Medulla oblongata (tissue), 1 donor: ENCODE data around the gene PCSK6.
A peak's percentile ranks its signal among the peaks of the same experiment; 100 is the strongest.

Experiments
- DNase-seq: peaks from one replicate; pipeline ENCODE4 v3.0.0-alpha.2; 2015; ENCODE audit errors: extremely low spot score

The PCSK6 gene

DNA sequence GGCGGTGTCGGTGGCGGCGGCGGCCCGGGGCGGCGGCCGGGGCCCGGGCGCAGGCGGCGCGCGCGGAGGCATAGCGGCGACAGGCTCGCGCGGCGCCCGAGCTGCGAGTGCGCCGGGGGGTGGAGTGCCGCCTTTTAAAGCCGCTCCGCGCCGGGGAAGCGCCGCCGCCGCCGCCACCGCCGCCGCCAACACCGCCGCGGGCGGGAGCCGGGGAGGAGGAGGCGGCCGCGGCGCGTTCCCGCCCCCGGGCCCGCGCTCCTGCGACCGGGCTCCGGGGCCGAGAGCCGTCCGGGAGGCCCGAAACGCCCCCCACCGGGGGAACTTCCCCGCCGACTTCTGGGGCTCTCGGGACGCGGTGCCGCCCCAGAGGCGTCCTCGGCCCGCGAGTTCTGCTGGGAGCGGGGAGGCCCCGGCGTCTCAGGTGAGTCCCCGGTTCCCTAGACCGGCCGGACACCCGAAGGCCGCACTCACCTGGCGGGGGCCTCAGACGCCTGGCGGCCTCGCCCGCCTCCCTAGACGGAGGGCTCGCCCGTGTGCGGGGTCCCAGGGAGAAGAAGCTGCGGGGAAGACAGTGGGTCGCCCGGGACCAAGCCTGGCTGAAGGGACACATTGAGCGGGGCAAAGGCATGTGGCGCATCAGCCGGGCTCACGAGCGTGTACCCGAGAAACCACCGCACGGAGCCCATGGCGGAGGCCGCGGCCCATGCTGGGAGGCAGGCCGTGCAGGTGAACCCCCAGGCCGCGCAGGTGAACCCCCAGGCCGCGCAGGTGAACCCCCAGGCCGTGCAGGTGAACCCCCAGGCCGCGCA is at the start of gene PCSK6:
PCSK6 (minus strand) TSS at position 109 of the 809 bp plus-strand sequence; CDS start at position 72, 37 bp downstream.
- no peak for DNase-seq

DNA sequence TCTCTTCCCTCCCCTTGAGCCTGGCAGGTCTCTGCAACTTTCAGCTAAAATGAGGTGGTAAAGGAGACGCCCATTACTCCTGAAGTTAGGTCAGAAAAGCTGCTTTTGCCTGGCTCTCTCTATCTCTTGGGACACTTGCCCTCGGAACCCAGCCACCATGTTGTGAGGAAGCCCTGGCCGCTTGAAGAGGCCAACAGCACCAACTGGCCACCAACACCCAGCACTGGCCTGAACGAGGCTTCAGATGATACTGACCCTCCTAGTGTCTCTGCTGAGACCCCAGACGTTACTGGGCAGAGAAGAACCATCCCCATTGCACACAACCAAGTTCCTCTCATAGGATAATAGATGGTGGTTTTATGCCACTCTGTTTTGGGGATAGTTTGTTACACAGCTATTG is 49.5 kb upstream of the PCSK6 start:
- no peak for DNase-seq

DNA sequence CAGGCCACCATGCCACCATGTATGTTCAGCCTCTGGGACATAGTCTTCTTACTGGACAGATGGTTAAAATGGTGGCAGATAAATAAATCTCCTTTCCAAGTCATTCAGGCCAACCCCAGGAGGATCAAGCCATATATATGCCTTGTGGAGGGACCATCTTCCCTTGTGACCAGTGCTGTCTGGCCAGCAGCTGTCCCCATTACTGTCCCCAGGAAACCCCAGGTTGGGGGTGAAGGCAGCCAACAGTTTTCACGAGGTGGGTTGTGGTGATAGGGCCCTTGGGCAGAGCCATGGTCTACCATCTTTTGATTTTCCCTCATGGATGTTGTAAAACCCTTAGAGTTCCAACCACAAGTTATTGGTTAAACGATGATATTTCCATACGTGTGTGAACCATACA is 48.7 kb upstream of the PCSK6 start:
- no peak for DNase-seq

DNA sequence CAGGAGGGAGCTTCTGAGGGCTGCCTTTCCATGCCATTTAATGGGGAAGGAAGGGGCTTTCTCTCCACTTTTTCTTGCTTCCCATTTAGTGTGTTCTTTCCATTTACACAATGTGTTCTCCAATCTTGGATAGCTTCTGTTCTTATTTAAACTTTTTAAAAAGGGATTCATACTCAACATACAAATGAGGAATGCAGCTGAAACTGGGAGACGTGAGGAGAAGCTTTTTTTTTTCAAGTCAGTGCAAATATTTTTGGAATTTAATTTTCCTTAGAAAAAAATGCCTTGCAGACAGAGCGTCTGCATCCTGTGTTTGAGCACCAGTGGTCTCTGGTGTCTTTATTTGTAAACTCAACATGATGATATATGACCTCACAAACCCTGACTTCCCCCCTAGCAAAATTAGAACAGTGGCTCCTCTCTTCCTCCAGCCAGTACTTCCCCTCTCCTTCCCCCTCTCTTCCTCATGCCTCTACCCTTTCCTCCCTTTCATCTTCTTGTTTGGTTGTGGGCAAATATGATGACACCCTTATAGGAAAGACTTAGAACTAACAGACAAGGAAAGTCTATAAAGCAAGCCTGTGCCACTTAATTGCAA is 48.1 kb upstream of the PCSK6 start:
- no peak for DNase-seq

DNA sequence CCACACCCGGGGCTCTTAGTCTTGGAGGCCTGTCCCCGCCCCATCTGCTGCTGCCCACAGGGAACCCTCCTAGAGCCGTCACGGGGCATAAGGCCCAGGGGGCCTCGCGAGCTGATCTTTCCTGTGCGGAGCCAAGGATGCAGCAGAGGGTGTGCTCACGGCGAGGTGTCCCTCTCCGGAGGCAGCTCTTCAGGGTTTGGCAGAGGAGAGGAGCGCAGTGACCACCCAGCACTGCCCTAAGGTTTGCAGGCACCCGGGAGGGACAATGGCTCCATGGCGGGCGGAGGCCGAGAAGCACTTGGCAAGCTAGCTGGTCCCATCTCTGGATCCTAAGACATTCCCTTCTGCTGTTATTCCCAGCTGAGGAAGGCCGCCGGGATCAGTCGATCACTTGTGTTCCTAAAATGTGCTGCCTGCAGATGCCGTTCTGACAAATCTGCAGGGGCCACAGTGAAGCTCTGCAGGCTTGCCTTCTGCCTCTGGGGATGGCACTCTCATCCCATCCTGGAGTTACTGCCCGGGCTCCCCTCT is 47.4 kb upstream of the PCSK6 start:
- no peak for DNase-seq

DNA sequence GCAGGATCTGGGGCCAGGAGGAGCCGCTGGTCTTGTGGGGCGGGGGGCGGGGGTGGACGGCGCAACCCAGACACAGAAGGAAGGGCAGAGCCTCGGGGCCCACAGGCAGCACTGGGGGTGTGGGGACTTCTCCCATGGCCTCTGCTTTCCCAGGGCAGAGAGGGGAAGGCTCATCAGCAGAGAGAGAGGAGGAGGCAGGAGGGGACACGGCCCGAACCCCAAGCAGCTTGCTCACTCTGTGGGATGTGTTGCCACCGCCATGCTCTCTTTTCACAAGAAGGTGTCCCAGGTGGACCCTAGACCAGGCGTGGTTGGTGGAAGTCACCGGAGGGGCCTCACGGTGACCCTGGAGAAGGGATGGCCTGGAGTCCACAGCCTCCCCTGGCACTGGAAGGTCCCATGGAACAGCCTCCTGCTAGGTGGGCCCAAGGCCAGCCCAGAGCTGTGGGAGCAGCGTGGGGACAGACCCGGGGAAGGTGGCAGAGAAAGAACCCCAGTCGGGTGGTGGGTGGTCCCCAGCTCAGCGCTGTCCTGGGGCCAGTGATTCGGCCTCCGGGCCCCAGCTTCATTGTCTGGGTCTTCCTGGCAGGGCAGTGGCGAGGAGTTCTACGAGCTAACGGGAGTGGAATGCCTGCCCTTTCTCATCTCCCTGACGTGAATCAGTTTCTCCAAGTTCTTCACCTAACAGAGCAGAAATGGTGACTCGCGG is 46.8 kb upstream of the PCSK6 start:
- no peak for DNase-seq

DNA sequence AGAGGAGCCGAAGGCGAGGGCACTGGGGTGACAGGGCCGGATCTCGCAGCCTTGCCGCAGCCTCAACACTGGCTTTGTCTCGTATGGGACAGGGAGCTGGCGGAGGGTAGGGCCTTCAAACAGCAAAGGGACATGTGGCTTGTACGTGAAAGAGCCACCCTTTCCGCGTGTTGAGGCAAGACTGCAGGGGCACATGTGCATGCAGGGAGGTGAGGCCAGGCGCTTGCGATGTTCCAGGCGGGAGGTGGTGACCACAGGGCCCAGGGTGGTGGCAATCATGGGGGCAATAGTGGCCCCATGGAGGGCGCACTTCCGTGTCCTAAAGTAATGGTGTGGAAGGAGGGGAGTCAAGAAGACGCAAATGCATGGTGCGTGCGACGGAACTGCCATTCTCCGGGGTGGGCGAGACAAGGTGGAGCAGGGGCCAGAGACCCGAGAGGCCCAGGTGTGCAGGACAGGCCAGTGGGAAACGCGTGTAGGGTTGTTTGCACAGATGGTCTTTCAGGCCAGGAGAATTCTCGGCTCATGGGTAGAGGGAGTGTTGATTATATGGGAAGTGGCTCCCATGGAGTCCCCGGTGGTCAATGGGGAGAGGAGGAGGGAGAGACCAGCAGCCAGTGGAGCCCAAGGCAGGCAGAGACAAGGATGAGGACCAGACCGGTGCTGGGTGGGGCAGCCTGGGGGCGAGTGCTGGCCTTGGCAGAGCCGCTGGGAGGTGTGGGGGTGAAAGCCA is 45.8 kb upstream of the PCSK6 start:
- DNase-seq, result no peak

DNA sequence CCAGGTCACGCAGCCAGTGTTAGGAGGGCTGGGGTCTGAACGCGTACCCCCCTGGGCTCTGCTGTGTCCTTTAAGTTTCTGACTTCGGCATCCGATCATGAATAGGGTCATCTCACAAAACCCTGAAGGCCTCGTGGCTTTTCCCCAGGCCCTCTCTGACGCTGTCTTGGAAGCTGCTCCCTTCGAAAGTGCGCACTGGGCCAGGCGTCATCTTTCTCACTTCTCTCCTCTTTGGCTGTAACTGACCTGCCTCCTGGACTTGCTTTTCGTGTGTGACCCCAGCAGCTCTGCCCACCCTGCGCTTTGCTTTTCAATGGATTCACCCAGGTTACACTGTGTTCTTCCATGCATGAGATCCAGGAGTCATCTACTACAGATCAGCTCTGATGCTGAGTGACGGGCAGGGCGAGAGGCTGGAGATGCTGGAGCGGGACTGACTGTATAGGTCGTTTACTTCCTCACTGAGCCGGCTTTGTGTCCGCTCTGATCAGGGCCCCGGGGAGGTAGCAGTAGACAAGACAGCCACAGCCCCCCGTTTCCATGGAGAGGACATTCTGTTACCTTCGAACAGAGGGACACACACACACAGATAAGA is 45.0 kb upstream of the PCSK6 start:
- DNase-seq, result no peak

DNA sequence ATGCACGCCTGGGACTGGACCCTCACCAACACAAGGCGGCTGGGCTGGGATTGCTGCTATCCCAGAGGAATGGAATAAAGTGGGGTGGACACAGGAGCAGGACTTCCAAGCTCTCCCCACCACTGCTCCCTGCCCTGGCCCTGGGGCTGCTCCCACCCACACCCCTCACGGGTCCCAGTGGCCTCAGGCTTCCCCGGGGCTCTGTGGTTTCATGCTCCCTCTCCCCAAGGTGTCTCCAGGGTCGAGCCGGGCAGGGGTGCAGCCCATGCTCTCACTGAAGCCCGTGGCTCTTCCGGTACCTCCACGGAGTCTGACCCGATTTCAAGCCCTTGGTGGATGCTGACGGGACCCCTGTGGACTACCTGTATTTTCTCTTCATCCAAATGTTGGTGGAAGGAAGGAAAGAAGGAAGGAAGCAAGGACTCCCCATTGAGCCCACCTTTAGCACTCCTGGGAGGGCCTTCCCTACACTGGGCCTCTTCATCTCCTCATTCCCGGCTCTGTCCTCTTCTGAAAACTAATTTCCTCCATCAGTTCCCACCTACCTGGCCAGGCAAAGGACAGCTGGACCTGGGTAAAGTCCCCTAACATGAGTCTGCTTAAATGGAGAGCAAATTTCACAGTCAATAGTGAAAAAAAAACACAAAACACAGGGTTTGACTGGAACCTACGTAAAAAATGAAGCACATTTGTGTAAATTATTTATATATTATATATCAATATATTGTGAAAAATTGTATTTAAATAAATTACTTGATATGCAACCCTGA is 44.0 kb upstream of the PCSK6 start:
- DNase-seq, result no peak

DNA sequence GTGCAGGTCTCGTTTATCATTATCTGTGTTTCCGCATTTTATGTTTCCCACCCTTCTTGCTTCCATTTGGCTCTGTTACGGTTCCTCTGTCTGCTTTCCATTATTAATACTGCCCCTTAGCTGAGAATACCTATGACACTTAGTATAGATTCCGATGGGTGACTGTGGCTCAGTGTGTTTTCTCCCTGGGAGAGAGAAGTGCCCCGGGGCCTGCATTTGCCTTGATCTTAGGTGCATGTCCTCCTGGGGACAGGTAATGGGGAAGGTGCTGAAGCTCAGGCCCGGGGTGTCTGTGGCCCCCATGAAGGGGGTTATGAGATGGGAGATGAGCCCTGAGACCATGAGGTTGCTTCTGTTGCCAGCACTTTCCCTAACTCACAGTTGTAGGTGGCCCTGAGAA is 43.4 kb upstream of the PCSK6 start:
- DNase-seq, result no peak

DNA sequence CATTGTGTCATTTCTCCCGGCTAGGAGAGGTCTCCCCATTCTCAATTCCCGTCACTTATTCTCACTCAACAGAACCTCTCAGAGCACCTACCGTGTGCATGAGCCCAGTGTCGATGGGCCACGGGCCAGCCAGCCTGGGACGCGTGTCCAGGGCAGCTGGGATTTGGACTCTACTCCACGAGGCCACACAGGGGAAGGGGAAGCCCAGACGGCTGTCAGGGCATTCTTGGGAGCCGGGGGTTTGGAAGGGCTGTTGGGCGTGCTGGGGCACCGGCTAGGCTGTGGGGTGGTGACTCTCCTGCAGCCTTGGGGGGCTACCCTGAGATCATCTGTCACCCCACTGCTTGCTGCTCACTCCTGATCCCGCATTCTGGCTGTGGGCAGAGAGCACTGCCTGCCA is 41.7 kb upstream of the PCSK6 start:
- no peak for DNase-seq

DNA sequence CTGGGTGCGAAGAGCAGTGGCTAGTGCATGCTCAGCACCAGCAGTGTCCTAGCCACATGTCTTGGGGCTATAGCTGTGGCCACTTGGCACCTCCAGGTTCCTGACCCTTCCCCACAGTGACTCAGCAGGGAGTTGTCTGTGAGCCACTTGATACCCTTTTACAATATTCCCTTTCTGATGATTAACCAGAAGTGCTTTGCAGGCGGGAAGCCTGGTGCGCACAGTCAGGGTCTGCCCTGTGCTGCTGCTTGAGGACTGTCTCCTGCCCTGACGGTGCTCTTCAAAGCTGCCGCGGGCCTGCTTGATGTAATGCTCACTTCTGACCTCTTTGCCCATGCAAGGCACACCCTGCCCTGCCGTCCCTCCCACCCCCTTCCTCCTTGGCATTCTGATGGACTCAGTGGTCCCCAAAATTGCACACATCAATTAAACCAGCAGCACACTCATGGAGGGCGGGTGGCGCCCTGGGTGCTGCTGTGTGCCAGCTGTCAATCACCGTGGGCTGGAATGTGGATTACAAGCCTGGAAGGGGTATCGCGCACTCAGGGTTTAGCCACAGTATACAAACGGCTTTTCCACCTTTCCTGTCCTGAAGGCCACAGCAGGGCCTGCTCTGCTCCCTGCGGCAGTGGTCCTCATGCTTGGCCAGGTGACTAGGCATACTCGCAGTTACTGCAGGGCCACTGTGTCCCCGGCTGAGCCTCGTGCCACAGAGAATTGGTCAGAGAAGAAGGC is 40.9 kb upstream of the PCSK6 start:
- DNase-seq, result no peak

DNA sequence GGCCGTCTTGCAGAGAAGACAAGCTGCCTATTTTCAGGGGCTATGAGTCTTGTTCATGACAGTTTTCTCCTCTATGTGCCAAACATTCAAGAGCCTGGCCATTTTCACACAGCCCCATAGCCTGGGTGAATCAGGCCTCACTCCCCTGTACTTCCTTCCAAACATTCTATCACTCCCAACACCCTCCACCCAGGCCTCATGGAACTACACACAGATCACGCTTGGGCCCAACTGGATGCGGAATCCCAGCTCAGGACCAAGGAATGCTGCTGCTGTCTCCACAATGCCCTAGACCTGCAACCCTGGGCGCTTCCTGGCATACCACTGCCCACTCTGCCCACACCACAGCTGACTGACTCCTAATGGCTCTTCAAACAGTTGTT is 39.4 kb upstream of the PCSK6 start:
- no peak for DNase-seq

DNA sequence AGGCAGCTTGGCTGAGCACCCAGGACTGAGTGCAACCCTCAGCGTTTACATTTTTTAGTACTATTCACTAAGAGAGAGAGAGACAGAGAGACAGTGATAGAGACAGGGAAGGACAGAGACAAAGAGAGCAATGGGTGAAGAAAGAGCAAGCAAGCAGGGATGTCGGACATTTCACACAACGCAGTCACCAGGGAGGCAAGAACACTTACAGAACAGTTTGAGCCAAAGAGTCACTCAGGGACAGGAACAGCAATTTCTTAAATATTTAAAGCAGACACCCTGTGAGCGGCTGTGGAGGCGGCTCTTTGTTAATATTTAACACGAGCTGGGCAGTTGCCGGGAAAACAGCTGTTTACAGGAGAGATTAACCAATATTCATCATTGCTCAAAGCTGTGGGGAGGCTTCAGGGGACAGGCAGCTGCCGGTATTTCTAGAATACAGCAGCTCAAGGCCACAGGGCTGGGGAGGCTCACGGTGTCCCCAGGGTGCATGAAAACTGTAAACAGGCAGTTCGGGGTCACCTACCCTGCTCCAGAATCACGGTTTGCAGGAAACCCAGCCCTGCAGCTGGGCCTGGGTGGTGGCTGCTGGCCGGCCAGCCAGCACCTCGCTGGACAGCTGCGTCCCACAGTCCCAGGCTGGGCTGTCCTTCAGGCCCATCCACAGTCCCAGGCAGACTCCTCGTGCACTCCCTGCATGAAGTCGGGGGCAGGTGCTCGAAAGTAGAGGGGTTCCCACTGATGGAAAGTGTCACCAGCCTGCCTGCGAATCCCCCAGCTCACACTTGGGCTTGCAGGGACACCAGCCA is 38.8 kb upstream of the PCSK6 start:
- peak; percentile 16 for DNase-seq

DNA sequence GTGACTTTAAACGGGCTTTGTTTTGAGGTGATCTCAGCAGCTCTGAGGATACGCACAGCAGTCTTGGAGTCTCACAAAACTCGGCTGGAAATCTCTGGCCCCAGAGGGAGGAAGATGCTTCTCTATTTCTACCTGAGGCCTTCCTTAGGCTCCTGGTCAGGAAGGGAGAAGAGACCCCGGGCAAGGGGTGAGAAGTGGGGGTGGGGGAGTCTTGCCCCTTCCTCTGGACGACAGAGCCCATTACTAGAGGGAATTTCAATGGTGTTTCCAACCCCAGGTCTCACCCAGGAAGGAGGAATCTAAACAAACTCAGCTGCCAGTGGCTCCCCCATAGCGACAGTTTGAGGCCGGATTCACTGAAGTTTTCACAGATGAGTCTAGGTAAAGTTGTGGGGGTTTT is 37.4 kb upstream of the PCSK6 start:
- no peak for DNase-seq

DNA sequence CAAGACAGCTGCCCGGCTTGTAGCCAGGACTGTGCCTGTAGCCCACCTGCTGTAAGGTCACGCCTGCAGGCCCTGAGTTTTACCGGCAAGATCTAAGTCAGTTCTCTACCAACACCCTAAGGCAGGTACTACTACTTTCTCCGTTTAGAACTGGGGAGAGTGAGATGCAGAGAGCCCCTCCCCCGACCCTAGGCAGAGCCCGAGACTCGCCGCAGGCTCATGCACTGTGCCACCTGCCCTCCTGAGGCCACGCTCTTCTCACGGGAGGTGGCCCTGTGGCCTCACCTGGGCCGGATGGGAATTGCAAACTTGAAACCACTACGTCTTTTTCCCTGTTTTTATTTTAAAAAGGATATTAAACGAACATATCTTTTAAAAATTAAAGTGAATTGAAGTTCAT is 36.9 kb upstream of the PCSK6 start:
- no peak for DNase-seq

DNA sequence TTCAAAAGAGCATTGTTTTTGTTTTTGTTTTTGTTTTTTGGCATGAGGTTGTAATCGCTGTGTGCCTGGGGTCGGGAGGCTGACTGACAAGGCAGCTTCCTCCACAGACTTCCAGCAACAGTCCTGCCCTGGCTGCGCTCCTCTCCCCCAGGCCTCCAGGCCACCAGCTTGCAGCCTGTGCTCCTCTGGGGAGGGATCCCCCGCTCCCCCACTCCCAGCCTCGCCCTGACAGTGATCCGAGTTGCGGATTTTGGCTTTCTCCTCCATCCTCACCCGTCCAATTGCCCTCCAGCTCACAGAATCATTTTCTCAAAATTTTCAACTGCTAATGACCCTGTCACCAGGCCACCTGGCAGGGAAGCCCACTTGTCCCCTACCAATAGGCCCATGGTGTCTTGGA is 36.5 kb upstream of the PCSK6 start:
- DNase-seq, result no peak

DNA sequence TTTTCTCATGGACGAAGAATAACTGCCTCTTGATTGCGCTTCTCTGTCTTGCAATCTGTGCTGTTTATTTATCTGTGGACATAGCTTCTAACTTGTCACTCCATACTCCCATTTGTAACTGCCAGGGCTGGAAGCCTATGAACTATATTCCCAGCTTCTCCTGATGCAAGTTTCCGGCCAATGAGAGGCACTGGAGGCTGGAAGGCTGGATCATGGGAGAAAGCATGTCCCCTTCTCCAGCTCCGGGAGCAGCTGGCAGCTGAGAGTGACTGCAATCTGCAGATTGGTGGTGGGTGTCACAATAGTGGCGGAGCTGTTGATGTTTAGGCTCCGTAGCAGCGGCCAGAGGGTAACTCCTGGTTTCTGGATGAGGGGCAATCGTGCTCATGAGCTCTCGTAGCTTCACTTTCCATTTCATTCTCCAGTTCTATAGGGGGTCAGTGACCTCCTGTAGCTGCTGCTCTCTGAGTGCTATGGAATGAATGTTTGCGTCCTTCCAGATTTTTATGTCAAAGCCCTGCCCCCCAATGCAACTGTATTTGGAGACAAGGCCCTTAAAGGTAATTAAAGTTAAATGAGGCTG is 35.7 kb upstream of the PCSK6 start:
- no peak for DNase-seq

DNA sequence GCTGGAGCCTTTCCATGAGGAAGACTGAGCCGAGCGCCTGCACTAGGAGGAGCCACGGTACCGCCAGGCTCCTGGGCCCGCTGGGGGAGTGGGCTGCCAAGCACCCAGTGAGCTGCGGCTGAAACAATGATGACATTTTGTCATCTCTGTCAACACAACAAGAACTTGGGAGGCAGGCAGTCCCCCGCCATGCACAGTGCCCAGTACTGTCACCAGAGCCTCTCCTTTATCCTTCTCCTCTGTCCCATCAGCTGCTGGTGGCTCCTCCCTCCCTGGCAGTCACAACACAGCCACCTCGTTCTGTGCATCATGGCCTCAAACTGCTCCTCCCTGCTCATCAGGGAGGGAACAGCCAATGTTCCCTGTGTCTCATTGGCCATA is 34.0 kb upstream of the PCSK6 start:
- DNase-seq, result peak; percentile 92
